PFSK-1 (cell line): ENCODE data around the gene KIF1C.

ENCODE experiments used
- FOXP2 ChIP-seq: optimal IDR thresholded peaks from 2 replicates; pipeline ENCODE3; 2011; ENCODE audit warnings: borderline replicate concordance, control low read depth, inconsistent platforms; ENCODE audit not compliant: insufficient read depth; ENCODE audit errors: extremely low read length, extremely low read depth
- POLR2AphosphoS5 ChIP-seq: IDR thresholded peaks from 2 replicates; pipeline ENCODE4 v1.6.1; 2012; ENCODE audit warnings: low read depth, mild to moderate bottlenecking, control low read depth, low read length, moderate library complexity
- SIN3A ChIP-seq: IDR thresholded peaks from 2 replicates; pipeline ENCODE4 v1.6.1; 2012; ENCODE audit warnings: mild to moderate bottlenecking, low read length, moderate library complexity, borderline replicate concordance; ENCODE audit not compliant: insufficient read depth
- TF ChIP-seq, protein P1 (sequence below), 2 experiments: IDR thresholded peaks; 2 replicates each; pipeline versions ENCODE4 v1.6.1 to v1.8.0; 2011 to 2012; ENCODE audit warnings: low read depth in 2 of 2, low read length in 2 of 2, control low read depth in 1 of 2, inconsistent platforms in 1 of 2, mild to moderate bottlenecking in 1 of 2, moderate library complexity in 1 of 2; ENCODE audit not compliant: insufficient read depth in 1 of 2

GRCh38 chr17:4980644-4981216, 17.0 kb upstream of the KIF1C start:
- no peak for TF ChIP-seq SIN3A
- TF ChIP-seq FOXP2, result no peak
- TF ChIP-seq POLR2AphosphoS5, result no peak
- TF ChIP-seq, protein P1, sequence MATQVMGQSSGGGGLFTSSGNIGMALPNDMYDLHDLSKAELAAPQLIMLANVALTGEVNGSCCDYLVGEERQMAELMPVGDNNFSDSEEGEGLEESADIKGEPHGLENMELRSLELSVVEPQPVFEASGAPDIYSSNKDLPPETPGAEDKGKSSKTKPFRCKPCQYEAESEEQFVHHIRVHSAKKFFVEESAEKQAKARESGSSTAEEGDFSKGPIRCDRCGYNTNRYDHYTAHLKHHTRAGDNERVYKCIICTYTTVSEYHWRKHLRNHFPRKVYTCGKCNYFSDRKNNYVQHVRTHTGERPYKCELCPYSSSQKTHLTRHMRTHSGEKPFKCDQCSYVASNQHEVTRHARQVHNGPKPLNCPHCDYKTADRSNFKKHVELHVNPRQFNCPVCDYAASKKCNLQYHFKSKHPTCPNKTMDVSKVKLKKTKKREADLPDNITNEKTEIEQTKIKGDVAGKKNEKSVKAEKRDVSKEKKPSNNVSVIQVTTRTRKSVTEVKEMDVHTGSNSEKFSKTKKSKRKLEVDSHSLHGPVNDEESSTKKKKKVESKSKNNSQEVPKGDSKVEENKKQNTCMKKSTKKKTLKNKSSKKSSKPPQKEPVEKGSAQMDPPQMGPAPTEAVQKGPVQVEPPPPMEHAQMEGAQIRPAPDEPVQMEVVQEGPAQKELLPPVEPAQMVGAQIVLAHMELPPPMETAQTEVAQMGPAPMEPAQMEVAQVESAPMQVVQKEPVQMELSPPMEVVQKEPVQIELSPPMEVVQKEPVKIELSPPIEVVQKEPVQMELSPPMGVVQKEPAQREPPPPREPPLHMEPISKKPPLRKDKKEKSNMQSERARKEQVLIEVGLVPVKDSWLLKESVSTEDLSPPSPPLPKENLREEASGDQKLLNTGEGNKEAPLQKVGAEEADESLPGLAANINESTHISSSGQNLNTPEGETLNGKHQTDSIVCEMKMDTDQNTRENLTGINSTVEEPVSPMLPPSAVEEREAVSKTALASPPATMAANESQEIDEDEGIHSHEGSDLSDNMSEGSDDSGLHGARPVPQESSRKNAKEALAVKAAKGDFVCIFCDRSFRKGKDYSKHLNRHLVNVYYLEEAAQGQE (IDR thresholded peaks at IDR 0.05; ENCODE audit: insufficient read depth in 1 of 2, low read depth in 2 of 2, low read length in 2 of 2), result no peak
